GOT3 (cell line): Measurements from ENCODE around the gene DOCK4.
"Not testable (repeated sequence)": the region's sequence is repeated elsewhere in the genome, so short reads cannot be mapped to it uniquely, and the experiment has no call there.

Source experiments
- DNase-seq: peaks from one replicate; lab custom pipeline; 2025; ENCODE audit warnings: mixed read lengths; lab: John Stamatoyannopoulos, UW

DOCK4 gene

GRCh38 chr7:112206238-112206990 lies at the start of gene DOCK4, which contains the start of gene ZNF277:
DOCK4 (minus strand) TSS chr7:112206399; CDS start chr7:112206138, 261 bp downstream.
ZNF277 (plus strand) TSS chr7:112206695; CDS start chr7:112206717, 22 bp downstream.
- DNase-seq = peak; percentile 95

- no peak for DNase-seq
Observed at GRCh38 chr7:112255388-112255720, 49.2 kb upstream of the DOCK4 start.

GRCh38 chr7:112254709-112255387 lies 48.6 kb upstream of the DOCK4 start:
- DNase-seq = no peak

- DNase-seq = no peak
Observed at GRCh38 chr7:112254156-112254555, 48.0 kb upstream of the DOCK4 start.

GRCh38 chr7:112252691-112253090 lies 46.5 kb upstream of the DOCK4 start:
- DNase-seq = no peak

GRCh38 chr7:112252141-112252540 lies 45.9 kb upstream of the DOCK4 start:
- DNase-seq = no peak

GRCh38 chr7:112249967-112250366 lies 43.8 kb upstream of the DOCK4 start:
- DNase-seq = not testable (repeated sequence)

- no peak for DNase-seq
Observed at GRCh38 chr7:112248598-112248997, 42.4 kb upstream of the DOCK4 start.

- no peak for DNase-seq
Observed at GRCh38 chr7:112238852-112239610, 32.8 kb upstream of the DOCK4 start.

- DNase-seq = no peak
Observed at GRCh38 chr7:112238330-112238729, 32.1 kb upstream of the DOCK4 start.

- no peak for DNase-seq
Observed at GRCh38 chr7:112236597-112236996, 30.4 kb upstream of the DOCK4 start.

GRCh38 chr7:112234147-112234546 lies 27.9 kb upstream of the DOCK4 start:
- DNase-seq = no peak

- DNase-seq = no peak
Observed at GRCh38 chr7:112233048-112233697, 27.0 kb upstream of the DOCK4 start.

GRCh38 chr7:112232212-112232978 lies 26.2 kb upstream of the DOCK4 start:
- DNase-seq = no peak

- DNase-seq = no peak
Observed at GRCh38 chr7:112228632-112229031, 22.4 kb upstream of the DOCK4 start.

- DNase-seq = no peak
Observed at GRCh38 chr7:112226701-112227276, 20.6 kb upstream of the DOCK4 start.

GRCh38 chr7:112225006-112225405 lies 18.8 kb upstream of the DOCK4 start:
- DNase-seq = no peak

- DNase-seq = no peak
Observed at GRCh38 chr7:112224186-112224585, 18.0 kb upstream of the DOCK4 start.

GRCh38 chr7:112223310-112223709 lies 17.1 kb upstream of the DOCK4 start:
- DNase-seq = no peak

- DNase-seq = no peak
Observed at GRCh38 chr7:112220877-112221434, 14.8 kb upstream of the DOCK4 start.

GRCh38 chr7:112215787-112216186 lies 9.6 kb upstream of the DOCK4 start:
- DNase-seq = no peak
